NB4 (cell line): ENCODE data around the gene ZNF10.

ENCODE experiments used
- CTCF ChIP-seq: IDR thresholded peaks from one replicate; pipeline ENCODE4 v1.5.1; 2012; ENCODE audit warnings: low read depth, low read length
- POLR2A ChIP-seq: IDR thresholded peaks from 2 replicates; pipeline ENCODE4 v1.6.1; 2011; ENCODE audit warnings: mild to moderate bottlenecking; ENCODE audit not compliant: insufficient read length; ENCODE audit errors: extremely low read depth

GRCh38 chr12:133135747-133136146 is 5.3 kb downstream of the ZNF10 start:
- no peak for TF ChIP-seq CTCF
- no peak for TF ChIP-seq POLR2A
